ENCODE results near the gene RNF6.
A peak's percentile ranks its signal among the peaks of the same experiment; 100 is the strongest.

The RNF6 gene

DNA sequence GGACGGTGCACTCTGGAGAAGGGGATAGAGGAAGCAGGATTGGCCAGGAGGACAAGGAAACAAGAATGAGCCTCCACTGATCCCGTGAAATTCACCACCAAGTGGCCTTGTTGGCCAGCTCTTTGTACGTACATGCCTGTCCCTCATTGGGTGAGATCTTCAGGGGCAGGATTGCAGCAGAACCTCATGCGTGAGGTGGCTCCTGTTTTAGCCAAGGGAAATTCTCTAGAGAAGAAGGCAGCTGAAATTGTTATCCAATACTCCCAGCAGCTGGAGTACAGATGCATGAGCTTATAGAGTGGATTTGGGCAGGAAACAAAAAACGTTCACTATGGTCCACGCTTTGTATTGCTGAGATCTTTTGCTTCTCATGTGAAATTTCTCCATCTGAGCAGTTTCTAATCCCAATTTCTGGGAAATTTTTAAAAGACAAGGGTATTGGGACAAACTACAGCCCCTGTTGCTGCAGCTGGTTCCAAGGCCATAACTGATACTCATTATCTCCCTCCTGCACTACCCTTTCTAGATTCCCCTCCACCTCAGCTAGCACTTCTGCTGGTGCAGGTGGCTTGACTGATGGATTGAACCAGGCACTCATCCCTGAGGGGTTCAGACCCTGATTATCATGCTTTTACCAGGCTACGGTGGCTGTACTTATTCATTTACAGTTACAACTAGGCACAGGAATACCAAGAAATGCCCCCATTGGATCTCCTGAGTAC, 3.9 kb upstream of the RNF6 start:
- no peak for DNase-seq

DNA sequence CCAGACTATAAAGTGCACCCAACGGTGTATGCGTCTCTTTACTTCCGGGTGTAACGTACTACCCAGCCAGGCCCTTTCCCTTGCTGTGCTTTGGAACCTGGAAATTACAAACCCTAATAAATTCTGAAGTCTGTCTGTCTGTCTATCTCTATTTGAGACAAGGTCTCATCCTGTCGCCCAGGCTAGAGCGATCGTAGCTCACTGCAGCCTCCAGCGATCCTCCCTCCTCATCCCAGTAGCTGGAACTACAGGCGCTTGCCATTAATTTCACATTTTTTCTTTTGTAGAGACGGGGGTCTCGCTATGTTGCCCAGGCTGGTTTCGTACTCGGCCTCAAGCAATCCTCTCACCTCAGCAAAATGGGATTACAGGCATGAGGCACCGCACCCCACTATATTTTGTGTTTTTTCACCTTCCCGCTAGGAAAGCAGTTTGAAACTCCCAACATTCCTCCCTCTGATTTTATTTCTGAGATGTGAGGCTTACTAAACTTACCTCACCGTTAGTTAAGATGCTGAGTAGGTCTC, 469 bp upstream of the RNF6 start:
- no peak for DNase-seq

DNA sequence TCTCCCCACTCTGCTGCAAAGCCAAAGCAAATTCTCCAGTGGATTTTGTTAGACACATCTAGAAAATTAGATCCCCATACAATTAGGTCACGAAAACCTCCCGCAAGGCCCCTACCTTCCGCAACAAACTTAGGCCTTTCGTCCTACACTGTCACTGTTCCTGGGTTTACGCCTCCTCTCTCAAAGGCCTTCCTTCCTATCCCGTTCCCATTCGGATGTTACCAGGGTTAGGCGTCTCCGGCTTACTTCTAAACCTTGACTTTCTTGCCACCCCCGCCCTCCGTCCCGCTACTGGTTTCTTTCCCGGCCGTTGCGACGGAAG, 754 bp downstream of the RNF6 start:
- peak; percentile 73 for DNase-seq

GRCh38 chr13:26220575-26220974, 1.5 kb downstream of the RNF6 start:
- no peak for DNase-seq

GRCh38 chr13:26219726-26220125, 2.4 kb downstream of the RNF6 start:
- DNase-seq: no peak

DNA sequence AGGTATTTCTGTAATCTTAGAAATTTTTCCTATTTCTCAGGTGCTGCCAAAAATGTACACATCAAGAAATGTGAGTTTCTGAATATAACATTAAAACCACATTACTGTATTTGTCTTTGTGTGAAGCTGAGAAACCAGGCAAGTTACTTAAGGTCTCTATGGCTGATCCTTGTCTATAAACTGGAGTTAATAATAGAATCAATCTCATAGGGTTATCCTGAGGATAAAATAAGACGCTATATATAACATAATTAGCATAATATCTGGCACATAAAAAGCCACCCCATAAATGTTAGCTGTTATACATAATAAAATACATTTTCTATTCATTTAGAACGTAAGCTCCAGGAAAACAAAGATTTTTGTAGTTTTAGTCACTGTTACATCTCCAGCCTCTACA, 6.1 kb downstream of the RNF6 start:
- DNase-seq: no peak

GRCh38 chr13:26213982-26214381, 8.1 kb downstream of the RNF6 start:
- DNase-seq: no peak

GRCh38 chr13:26213345-26213744, 8.8 kb downstream of the RNF6 start:
- no peak for DNase-seq

- no peak for DNase-seq
Observed at GRCh38 chr13:26208287-26208686, 13.8 kb downstream of the RNF6 start.

- DNase-seq: peak; percentile 19
Observed at GRCh38 chr13:26202365-26202972, 19.6 kb downstream of the RNF6 start.

GRCh38 chr13:26200811-26201210, 21.3 kb downstream of the RNF6 start:
- DNase-seq: no peak

DNA sequence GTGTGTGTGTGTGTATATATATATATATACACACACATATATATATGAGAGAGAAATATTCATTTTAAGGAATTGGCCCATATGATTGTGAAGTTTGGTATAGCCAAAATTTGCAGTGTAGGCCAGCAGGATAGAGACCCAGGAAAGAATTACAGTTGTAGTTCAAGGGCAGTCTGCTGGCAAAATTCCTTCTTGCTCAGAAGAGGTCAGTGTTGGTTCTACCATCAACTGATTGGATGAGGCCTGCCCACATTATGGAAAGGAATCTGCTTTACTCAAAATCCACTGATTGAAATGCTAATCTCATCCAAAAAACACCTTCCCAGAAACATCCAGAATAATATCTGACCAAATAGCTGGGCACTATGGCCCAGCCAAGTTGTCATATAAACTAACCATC, 24.0 kb downstream of the RNF6 start:
- DNase-seq: no peak

- DNase-seq: no peak
Observed at GRCh38 chr13:26197298-26197697, 24.8 kb downstream of the RNF6 start.

- DNase-seq: no peak
Observed at GRCh38 chr13:26186995-26187394, 35.1 kb downstream of the RNF6 start.

DNA sequence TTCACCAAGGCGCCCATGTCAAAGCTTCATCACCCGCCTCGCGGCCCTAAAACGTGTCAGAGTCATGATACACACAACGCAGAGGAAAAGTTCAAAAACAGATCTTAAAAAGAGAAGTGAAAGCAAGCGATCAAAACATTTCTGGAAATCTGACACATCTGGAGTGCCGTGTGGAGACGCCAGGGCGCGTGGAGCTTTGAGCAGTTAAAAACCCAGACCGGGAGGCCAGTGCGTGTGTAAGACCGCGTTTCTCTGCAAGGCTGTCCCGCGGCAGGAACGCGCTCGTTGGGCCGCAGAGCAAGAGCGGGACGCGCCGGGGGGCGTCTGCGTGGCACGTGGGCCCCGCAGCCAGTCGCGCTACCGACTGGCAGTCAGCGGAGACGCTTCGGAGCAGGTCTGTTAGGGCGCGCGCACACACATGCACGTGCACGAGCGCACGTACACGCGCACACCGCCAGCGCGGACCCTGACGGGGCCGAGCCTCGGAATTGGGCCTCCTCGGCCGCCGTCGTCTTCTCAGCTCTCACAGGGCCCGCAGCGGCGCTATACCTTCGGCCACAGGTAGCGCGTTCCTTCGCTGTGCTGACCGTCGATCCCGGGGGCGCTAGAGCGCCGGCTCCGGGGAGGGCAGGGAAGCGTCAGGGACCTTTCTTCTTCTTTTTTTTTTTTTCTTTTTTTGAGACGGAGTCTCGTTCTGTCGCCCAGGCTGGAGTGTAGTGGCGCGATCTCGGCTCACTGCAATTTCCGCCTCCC, 35.8 kb downstream of the RNF6 start:
- peak; percentile 68 for DNase-seq

DNA sequence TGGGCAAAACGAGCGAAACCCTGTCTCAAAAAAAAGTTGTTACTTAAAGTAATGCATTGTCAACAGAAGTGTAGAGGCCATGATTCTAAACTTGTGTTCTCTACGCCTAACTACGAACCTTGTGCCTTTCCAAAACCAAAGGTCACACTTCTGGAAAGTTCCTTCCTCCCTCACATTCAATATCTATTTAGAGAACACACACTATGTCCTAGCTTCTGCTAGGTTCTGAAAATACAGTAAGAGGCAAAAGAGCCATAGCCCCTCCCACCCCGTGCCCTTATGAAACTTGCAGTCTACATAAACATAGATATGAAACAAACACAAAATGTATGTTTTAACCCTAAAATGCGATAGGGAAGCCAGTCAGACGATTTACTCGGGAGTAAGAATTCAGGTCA, 36.4 kb downstream of the RNF6 start:
- peak; percentile 6 for DNase-seq

DNA sequence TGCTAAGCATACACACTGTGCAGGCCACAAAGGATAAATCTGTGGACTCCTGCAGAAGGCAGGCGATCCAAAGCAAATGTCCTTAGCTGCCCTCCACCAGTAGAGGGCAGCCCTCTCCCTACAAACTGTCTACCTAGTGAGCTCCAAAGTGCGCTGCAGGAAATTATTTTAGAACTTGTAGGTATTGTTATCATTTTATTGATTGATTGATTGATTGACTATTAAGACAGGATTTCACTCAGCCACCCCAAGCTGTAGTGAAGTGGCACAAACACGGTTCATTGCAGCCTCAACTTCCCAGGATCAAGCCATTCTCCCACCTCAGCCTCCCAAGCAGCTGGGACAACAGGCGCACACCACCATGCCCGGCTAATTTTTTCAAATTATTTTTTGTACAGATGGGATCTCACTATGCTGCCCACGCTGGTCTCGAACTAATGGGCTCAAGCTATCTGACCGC, 37.3 kb downstream of the RNF6 start:
- peak; percentile 64 for DNase-seq

DNA sequence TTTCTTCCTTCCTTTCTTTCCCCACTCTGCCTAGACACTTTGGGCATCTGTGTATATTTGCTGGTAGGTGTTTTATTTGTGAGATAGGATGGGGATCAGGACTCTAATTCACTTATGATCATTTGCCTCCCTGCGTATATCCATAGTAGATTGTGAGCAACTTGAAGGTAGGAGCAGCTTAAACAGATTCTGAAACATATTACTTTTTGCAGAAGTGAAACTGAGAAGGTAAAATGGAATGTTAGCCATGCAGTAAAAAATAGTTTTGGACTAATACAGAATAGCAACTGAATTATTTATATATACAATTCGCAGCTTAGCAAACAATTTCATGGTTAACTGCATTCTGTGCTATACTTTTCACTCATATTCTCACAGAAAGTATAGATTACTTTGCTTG, 38.7 kb downstream of the RNF6 start:
- DNase-seq: no peak

GRCh38 chr13:26179344-26179743, 42.8 kb downstream of the RNF6 start:
- DNase-seq: no peak

- no peak for DNase-seq
Observed at GRCh38 chr13:26168835-26169234, 53.3 kb downstream of the RNF6 start.

DNA sequence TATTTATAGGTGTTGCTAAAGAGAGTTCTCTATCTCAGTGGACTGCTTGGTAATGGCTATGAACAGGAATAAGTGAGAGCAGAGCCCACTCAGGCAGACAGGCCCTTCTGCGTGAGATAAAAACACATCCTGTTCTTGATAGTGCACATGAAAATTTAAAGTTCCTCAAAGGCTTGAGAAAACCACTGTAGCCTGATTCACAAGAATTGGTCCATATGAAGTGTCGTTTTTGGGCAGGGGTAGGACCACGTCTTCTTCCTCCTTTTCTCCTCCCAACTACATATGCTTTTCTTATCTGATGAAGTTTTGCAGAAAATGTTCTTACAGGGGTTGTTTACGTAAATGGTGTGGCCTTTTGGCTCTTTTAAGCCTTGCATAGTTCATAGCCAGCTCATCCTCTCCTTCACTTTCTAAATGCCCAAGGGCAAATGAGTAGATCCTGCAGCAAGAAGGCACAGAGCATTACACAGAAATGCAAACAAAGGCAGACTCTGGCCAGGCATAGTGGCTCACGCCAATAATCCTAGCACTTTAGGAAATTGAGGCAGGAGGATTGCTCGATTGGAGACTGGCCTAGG, 53.8 kb downstream of the RNF6 start:
- DNase-seq: no peak

DNA sequence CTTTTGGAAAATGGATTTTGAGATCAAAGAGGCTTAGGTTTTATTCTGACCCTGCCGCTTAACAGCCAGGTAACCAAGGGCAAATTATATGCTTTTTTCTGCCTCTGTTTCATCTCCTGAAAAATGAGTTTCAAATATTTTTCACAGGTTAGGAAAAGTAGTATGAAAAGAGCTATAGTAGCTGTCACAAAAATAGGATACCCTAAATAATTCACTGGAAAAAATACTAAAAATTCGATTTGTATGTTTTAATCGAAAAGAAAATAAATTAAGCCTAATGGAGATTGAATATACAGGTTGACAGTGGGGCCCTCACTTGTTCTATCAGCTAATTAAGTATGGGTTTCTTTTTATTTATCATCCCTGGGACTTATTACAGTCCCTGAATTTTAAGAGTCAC, 58.3 kb downstream of the RNF6 start:
- DNase-seq: no peak

Measured in NCI-H510A treated with DMSO at 0.1 percent for 48 hours (cell line).